GM15510 (cell line): ENCODE data around the gene CNTNAP4.

Experiments used
- POLR2A ChIP-seq: IDR thresholded peaks from 3 replicates; pipeline ENCODE4 v1.6.1; 2011; ENCODE audit warnings: borderline replicate concordance; ENCODE audit not compliant: insufficient read length; ENCODE audit errors: extremely low read depth

The CNTNAP4 gene

DNA sequence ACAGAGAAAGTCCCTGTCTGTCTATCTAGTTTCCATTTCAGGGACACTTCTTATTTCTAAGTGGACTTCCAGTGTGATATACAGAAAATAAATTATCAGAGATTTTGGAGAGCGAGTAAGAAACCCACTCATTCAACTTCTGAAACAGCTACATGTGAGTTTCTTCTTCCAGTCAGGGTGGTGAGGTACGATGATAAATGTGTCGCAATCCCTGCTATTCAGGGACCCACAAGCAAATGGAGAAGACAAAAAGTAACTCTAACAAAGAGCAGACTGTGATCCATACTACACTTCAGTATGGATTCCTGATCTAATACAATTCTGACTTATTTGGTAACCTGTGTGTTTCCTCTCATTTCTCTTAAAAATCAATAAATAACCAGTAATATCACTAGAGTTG is 16.8 kb downstream of the CNTNAP4 start:
- TF ChIP-seq POLR2A: no peak

DNA sequence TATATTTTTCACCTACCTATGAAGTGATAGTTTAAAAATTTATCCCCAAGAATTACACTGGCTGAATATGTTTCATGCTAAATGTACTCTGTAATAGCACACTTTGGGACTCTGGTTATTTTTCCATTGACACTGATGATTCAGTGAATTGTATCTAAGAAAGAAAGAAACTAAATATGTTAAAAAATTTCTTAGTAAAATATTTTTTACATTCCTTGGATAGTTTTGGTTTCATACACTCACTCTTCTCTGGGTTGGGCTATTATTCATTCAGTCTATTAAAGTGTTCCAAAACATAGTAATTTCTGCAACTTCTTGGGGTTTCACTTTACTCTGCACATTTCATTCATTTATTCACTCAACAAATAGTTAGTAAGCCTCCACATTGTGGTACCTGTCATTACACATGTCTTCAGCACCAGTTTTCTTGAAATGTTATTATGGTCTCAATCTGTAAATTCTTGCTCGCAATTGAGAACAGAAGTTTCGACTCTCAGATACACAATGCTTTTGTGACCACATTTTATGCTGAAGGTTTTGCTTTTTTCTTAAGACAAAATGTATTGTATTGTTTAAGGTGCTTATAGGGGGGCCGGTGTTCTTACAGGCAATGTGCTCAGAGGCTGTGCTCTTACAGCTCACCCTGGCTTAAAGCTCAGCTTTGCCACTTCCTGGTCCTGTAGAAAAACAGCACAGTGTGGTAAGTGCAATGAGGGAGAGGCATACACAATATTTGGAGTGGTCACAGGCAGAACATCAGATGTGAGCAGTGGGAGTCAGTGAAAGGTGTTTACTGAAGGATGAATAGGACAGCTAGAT is 17.4 kb downstream of the CNTNAP4 start:
- TF ChIP-seq POLR2A: no peak

DNA sequence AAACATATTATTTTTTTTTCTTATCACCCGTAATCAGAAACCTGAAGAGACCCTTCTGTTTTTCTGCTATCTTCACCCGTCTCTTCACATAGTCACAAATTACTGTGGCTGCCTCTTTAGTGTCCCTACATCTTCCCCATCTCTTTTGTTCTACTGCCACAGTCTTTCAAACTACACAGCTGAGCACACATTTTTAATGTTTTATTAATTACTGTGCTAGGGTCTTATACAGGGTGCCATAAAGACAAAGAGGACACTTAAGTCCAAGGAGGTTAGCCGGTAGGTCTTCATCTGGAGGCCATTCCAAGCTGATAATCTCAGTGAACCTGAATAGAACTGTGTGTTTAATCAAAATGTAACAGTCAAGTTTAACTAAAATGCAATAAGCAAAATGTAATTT is 20.7 kb downstream of the CNTNAP4 start:
- TF ChIP-seq POLR2A: no peak

DNA sequence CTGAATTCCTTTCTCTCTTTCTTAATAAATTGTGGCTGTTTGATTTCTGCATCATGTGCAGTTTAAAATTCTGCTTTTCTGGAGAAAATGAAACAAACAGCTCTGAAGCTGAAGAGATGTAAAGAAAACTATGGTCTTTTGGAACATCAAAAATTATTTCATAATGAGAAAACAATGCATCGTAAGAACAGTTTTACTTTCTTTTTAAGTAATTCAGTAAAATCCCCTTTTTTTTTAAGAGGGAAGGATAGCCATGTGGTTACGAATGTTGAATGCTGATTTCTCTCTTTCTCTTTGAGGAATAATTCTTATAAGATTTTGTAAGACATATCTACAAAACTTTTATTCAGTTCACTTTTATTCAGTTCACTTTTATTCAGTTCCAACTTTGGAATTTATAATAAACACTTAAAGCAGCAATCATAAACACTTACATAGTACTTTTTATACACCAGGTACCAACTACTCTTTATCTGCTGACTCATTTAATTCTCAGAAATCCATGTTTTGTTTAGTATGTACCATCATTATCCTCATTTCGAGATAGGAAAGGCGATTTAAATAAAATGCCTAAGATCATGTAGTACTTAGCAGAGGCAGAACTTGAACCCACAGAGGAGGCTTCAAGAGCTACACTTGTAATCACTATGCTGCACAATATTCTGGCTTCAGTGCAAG is 26.6 kb downstream of the CNTNAP4 start:
- TF ChIP-seq POLR2A: no peak

DNA sequence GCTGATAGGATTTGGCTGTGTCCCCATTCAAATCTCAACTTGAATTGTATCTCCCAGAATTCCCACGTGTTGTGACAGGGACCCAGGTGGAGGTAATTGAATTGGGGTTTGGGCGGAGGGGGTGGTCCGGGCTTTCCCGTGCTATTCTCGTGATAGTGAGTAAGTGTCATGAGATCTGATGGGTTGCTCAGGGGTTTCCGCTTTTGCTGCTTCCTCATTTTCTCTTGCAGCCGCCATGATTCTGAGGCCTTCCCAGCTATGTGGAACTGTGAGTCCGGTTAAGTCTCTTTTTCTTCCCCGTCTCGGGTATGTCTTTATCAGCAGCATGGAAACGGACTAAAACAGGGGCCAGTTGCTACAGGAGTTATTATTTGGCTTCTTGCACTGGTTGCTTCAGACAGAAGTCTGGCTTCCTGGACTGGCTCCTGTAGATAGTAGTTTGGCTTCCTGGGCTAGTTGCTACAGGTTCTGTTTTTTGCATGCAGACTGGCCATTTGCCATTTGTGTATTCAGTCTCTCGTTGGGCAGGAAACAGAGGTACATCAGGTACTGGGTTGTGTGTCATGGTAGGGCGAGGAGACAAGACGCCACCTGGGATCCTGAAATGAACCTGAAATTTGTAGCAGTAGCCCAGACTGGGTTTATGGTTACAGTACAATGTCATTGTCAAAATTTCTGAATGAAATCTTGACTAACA is 32.6 kb downstream of the CNTNAP4 start:
- TF ChIP-seq POLR2A: no peak

DNA sequence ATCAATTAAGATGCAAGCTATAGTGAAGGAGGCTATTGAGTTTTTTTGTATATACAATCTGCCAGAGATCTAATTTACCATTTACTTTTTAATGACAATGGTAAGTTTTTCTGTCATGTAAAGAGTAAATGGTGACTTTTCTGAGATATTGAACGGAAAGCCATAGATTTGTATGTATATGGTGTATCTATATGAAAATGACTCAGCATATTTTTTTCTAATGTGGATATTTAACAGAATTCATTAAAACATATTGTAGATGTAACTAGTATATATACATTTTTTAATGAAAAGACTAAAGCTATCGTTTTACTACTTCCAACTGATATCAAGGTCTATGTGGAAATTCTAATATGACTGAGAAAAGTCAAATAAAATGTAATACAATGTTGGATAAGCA is 34.1 kb downstream of the CNTNAP4 start:
- no peak for TF ChIP-seq POLR2A

DNA sequence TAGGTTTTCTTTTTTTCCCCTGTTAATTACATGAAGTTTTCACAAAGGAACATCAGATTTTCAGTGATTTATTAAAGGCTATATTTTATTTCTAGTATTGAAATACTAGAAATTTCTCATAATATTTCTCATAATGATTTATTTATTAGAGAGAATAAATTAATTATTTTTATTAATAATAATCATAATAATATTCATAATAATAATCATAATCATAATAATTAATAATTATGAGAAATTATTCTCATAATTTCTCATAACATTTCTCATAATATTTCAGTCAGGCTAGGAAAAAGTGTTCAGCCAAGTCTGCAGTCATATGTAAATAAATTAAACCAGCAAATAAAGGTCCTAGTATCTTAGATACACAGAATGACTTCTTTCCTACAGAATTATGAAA is 41.4 kb downstream of the CNTNAP4 start:
- TF ChIP-seq POLR2A: no peak

DNA sequence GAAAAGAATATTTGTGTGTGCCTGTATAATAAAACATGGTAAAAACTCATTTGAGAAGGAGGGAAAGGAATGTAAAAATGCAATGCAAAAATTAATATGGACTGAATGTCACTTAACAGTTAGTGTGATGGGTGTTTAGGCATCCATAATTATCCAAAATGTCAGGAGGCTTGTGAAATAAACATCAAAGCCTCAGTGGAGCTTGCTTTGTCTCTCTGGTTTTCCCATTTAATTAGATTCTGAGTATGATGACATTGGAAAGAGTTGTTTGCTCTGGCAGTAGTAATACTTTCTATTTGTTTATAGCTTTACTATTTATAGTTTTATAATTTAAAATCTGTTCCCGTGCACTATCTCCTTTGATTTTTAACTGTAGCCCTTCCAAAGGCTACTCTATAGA is 51.9 kb downstream of the CNTNAP4 start:
- TF ChIP-seq POLR2A: no peak

DNA sequence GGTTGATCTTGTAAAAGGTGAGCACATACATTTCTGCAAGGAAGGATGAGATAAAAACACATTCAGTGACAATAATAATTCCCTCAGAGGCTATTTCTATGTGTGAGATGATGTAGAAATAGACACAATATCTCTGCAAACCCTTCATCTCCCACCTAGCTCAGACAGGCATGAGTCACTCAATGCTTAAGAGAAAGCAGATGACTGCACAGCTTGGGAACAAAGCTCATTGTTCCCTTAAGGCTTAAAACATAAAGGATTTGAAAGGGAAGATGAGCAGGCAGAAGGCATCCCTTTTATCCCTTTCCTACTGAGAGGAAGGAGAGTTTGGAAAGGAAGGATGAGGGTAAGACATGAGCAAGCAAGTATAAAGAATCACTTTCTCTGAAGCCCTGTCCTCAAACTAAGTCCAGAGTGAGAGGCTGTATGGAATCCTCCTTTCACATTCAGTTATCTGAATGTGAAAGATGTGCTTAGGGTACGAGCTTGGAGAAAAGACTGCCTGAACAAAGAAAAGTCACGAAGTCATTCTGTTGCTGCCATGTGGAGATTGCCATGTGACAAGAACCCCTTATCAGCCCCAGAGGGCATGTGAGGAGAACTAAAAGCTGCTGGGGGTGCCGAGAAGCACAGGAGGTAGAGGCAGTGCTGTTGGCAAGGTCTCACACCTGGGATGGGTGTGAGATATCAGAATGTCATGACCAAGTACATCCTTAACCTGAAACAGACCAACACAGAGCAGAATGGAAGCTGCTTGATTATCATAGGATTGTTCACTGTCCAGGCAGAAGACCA is 58.2 kb downstream of the CNTNAP4 start:
- no peak for TF ChIP-seq POLR2A

DNA sequence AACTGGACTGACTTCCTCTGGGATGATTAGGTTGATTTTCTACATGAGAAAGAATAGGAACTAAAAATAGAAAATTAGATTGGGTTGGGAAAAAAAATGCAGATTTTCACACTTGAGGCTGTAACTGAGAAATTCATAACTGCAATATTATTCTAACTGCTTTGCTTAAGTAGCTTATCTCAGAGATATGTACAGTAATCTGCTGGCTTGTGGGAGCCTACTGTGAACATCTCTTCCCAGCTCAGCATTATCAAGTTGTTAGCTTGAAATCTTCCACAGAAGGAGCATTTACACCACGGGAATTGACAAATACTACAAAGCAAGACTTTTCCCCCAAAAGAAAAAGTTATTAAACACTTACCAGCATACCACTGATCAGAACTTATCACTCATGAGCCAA is 58.9 kb downstream of the CNTNAP4 start:
- no peak for TF ChIP-seq POLR2A

DNA sequence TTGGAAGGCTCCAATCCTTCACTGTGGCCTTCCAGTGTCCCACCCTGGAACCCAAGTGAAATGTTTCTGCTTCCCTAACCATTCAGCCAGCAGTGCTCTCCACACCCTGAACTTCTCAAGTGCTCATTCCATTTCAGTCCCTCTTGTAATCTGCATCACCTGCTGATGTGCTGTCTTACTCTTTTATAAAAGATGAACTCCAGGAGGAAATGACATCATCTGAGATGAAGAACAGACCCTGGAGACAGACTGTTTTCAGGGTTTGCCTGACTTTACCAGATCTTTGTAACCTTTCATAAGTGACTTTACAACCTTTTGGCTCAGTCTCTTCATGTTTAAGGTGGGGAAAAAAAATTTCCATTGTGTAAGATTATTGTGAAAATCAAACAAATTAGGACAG is 61.3 kb downstream of the CNTNAP4 start:
- TF ChIP-seq POLR2A: no peak

DNA sequence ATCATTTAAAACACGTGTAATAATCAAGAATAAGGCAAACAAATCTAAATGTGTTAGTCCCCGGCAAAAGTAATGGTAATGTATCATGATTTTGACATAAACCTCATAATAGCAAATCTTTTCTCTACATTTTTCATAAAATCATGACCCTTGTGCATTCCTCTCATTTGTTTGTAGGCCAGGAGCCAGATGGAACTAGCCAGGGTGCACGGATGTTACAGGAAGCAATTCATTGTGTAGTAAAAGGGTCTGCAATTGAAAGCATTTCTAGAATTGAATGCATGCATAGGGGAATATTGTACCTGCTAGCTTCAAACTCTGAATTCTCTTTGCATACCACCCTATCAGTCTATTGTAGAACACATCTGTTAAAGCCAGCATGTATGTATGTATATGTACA is 66.6 kb downstream of the CNTNAP4 start:
- no peak for TF ChIP-seq POLR2A

DNA sequence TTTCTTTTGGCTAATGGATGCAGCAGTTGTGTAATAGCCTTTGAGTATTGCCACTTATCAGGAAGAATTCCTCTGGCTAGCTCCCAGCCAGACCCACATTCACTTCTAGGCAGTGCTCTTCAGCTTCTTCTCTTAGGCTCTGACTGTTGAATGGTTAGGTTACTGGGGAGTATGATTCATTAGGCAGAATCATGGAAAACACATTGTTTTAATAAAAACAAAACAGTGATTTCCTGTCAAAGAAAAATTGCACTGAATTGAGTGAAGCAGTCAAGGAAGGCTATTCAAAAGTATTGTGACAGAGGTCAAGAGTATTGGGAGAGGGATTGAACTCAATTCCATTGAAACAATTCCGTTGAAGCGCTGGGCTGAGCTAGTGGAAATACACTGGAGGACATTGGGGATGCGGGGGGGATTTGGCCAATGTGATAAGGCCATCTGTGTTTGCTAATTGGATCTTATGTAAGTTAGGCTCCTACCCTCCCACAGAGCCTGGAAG is 68.0 kb downstream of the CNTNAP4 start:
- TF ChIP-seq POLR2A: no peak

DNA sequence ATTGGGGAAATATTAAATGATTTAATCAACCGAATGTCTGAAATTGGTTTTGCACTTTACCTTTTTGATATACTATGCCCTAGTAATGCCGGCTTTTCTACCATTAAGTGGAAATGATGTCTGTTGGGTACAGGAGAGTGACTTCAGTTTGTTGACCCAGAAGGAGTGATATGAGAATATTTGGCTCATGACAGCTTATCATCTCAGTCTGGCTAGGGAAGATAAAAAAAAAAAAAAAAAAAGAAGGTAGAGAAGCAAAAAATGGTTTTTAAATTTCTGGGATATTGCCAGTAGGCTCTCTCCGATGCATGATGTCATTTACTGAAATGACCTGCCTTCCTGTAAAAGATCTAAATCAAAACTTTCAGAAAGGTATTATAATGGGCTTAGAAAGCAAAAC is 69.0 kb downstream of the CNTNAP4 start:
- no peak for TF ChIP-seq POLR2A

DNA sequence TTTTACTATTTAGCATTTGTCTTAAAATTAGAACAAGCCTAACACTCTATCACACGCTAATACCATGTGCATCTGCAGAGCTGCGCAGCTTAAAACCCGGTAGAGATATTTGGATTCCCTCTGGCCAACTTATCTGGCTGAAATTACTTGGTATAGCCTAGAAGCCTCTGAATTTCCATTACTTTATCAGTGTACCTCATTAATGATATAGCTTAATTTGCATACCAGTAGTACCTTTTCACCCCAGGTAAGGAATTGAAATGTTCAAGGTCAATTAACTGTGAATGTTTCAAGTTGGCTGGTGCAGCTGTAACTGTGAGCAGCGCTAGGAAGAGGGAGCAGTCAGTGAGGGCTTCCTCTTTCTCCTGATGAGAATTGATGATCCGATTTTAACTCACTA is 74.2 kb downstream of the CNTNAP4 start:
- no peak for TF ChIP-seq POLR2A
